Pancreas (tissue), 10 donors: ENCODE data around the gene FAM174C. TPM values are rescaled to one million over a fixed set of nuclear protein-coding genes. Genes with fewer than 3 reads are reported as not detected.

Experiments
- ATAC-seq, 4 donors: fragments of 200-7000 bp; cut with Tn5 transposase; one replicate each; pipeline versions ENCODE4 v1.8.0 to v1.9.1; 2020; ENCODE audit warnings: mild to moderate bottlenecking in 4 of 4, moderate library complexity in 4 of 4
- DNase-seq, 6 donors: peaks; one replicate each; pipeline ENCODE4 v3.0.0-alpha.2; 2020
- FAIRE-seq: peaks from 2 replicates; lab custom pipeline; 2012; peaks lifted over from hg19 to GRCh38; lab: Jason Lieb, UNC
- H3K27ac ChIP-seq, 4 donors: fragments of 200-600 bp; sonication (generic); 1 replicate in 3 of 4; 2 replicates in 1 of 4; pipeline versions ENCODE4 v1.5.0 to v1.8.0; 2020
- H3K27me3 ChIP-seq, 4 donors: fragments of 200-600 bp; one replicate each; pipeline ENCODE4 v1.8.0; 2021
- H3K36me3 ChIP-seq, 3 donors: fragments of 200-600 bp; sonication (generic) in 1 of 3; one replicate each; pipeline versions ENCODE4 v1.5.0 to v1.8.0; 2020 to 2021
- H3K4me1 ChIP-seq, 3 donors: fragments of 200-600 bp; one replicate each; pipeline ENCODE4 v1.8.0; 2021
- H3K4me3 ChIP-seq, 4 donors: fragments of 200-600 bp; sonication (generic) in 2 of 4; one replicate each; pipeline versions ENCODE4 v1.5.0 to v1.8.0; 2020 to 2021
- H3K9me3 ChIP-seq, 4 donors: fragments of 200-600 bp; one replicate each; pipeline ENCODE4 v1.8.0; 2021
- CTCF ChIP-seq, 4 donors: fragments of 200-600 bp; sonication (generic) in 3 of 4; IDR thresholded peaks; one replicate each; pipeline versions ENCODE4 v1.5.0 to v1.8.0; 2021; ENCODE audit warnings: antibody characterized with exemption in 4 of 4
- WGBS, 2 donors: extraction: QIAGEN DNeasy Blood & Tissue Kit; methylation state at CpG; one replicate each; pipeline ENCODE4 v1.1.7; 2013; 5-methylcytosine and 5-hydroxymethylcytosine counted together
- intact Hi-C, 3 donors: fragments of 100-400 bp; cut with DNase I; formaldehyde crosslinking; loops; one replicate each; pipeline versions ENCODE4 v1.11.1 to v1.14.2; 2022
- polyA plus RNA-seq, 2 donors: library from polyadenylated mRNA; stranded (reverse); fragments of 200-250 nt; gene quantifications; one replicate each; pipeline ENCODE4 v1.2.3, GENCODE V29; 2013
- total RNA-seq, 6 donors: library from RNA; stranded (reverse); fragmentation: NEBNext Ultra II Directional in 4 of 6; extraction: Animal tissue kit (Norgen Biotek cat#: 25700) in 4 of 6; gene quantifications; one replicate each; pipeline versions ENCODE4 v1.2.1 to v1.2.4, GENCODE V29; 2021 to 2023
- donor health status: healthy with polysubstance abuse.
- donor health status: DM: no; HTN: no; CAD: no; lungs with moderate emphysema.
- donor health status: DM: no; HTN: no; CAD: no.
- donor health status: control.
- donor health status: control.
- donor health status: Bipolar disorder and iron deficiency.
- donor health status: DM: yes; HTN: yes; CAD: no.
- donor health status: DM: no; HTN: no; CAD: no.
- donor health status: DM: no; HTN: no; CAD: no.
- donor health status: DM: yes; HTN: yes; CAD: no.

The FAM174C gene
- total and polyA plus RNA-seq, 8 donors: 16.1 to 83.4 (median 25.4) TPM

- H3K36me3 ChIP-seq: no peaks in the 10 kb centered on the region
- H3K4me1 ChIP-seq: no peaks in the 10 kb centered on the region
- no peak overlapping the region for H3K4me3 ChIP-seq
- DNase-seq (peak in 1 of 6 donors; percentile 25), ATAC-seq (no peak), FAIRE-seq (no peak)
- intact Hi-C loops: no loop called here
- no peak for TF ChIP-seq CTCF (IDR thresholded peaks at IDR 0.05)
- 73 to 82% methylated on average over 12 of the region's 12 CpGs for WGBS, 2 donors
- no peaks in the 10 kb centered on the region for H3K9me3 ChIP-seq
- peaks cover 0 to 15% (median 3%) of the 10 kb centered on the region in 4 donors for H3K27me3 ChIP-seq
- H3K27ac ChIP-seq: no peak overlapping the region
These were observed 8.6 kb downstream of the FAM174C start for GRCh38 chr19:1283917-1284292.

DNA sequence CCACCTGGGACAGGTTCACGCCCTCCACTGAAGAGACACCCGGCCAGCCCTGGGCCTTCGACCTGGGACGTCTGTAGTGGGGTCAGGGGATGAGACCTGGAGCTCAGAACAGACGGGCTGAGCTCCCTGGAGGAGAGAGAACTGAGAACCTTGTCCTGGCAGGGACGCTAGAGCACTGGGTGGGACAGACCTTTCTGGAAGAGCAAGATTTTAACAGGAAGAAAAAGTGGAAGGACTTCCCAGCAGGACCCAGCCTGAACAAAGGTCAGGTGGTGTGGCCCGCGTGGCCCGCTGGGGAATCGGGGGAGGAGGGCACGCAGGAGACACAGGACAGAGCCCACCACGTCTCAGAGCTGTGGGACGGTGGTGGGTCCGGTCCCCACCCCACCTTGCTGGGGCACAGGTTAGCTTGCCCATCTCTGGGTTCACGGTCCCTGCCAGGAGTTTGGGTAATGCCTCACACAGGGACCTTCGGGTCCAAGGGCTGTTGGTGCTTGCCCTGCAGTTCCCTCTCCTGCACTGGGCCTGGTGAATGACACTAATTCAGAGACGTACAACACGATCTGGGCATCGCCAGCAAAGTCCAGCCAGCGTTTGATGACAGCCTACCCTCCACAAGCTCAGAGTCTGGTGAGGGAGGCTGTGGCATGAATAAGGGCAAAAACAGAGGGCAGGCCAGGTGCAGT is 9.1 kb downstream of the FAM174C start:
- Histone ChIP-seq H3K4me1 (no peaks in the 10 kb centered on the region), H3K27ac (no peak overlapping the region), H3K4me3 (no peak overlapping the region), H3K9me3 (no peaks in the 10 kb centered on the region), H3K27me3 (peaks cover 0 to 15% (median 3%) of the 10 kb centered on the region in 4 donors), H3K36me3 (no peaks in the 10 kb centered on the region)
- WGBS, 2 donors: 60 to 68% methylated on average over 20 of the region's 20 CpGs
- intact Hi-C loops: no loop called here
- no peak for TF ChIP-seq CTCF (IDR thresholded peaks at IDR 0.05)
- DNase-seq (peak in 2 of 6 donors; percentile 16 to 60), ATAC-seq (peak in 1 of 4 donors; percentile 6), FAIRE-seq (no peak)

- Histone ChIP-seq H3K4me1 (no peaks in the 10 kb centered on the region), H3K4me3 (no peak overlapping the region), H3K27ac (no peak overlapping the region), H3K9me3 (no peaks in the 10 kb centered on the region), H3K36me3 (no peaks in the 10 kb centered on the region), H3K27me3 (peaks cover 0 to 15% (median 3%) of the 10 kb centered on the region in 4 donors)
- FAIRE-seq (no peak), ATAC-seq (no peak), DNase-seq (peak in 2 of 6 donors; percentile 50 to 76)
- no peak for TF ChIP-seq CTCF (IDR thresholded peaks at IDR 0.05)
- intact Hi-C loops: no loop called here
- 26 to 36% methylated on average over 37 to 51 of the region's 51 CpGs for WGBS, 2 donors
These were observed 9.8 kb downstream of the FAM174C start for GRCh38 chr19:1284979-1285736.

GRCh38 chr19:1285737-1286360 is 10.5 kb downstream of the FAM174C start, which contains the start of gene EFNA2:
Gene EFNA2, plus strand, starts transcription at chr19:1285873. Its CDS starts 296 bp downstream, at chr19:1286169.
- 1% methylated on average over 113 of the region's 113 CpGs; no CpG with 5 or more reads in 1 of the 2 donors for WGBS, 2 donors
- no peak for TF ChIP-seq CTCF (IDR thresholded peaks at IDR 0.05)
- DNase-seq: peak in 2 of 6 donors; percentile 14 to 50
- H3K9me3 ChIP-seq: no peaks in the 10 kb centered on the region
- no peaks in the 10 kb centered on the region for H3K36me3 ChIP-seq
- H3K4me1 ChIP-seq: no peaks in the 10 kb centered on the region
- FAIRE-seq: no peak
- intact Hi-C loops: no loop called here
- H3K4me3 ChIP-seq: peak within 1 kb of the TSS in 1 of 4 donors; percentile 17
- peaks cover 0 to 15% (median 3%) of the 10 kb centered on the region in 4 donors for H3K27me3 ChIP-seq
- no peak within 1 kb of the TSS for H3K27ac ChIP-seq
- peak in 2 of 4 donors; percentile 10 to 16 for ATAC-seq
